Breast epithelium (tissue), 3 donors: ENCODE results near the gene SLC22A15.

Experiments
- CTCF ChIP-seq, 3 donors: fragments of 450-650 bp; IDR thresholded peaks; one replicate each; pipeline ENCODE4 v1.5.1; 2016 to 2017; ENCODE audit warnings: antibody characterized with exemption in 3 of 3, mild to moderate bottlenecking in 3 of 3, moderate library complexity in 3 of 3
- POLR2A ChIP-seq: fragments of 450-650 bp; IDR thresholded peaks from one replicate; pipeline ENCODE4 v1.6.1; 2016; ENCODE audit warnings: antibody characterized with exemption, mild to moderate bottlenecking, moderate library complexity
- POLR2AphosphoS5 ChIP-seq, 3 donors: sonication (generic); formaldehyde crosslinking; IDR thresholded peaks; one replicate each; pipeline ENCODE4 v1.6.1; 2017; ENCODE audit warnings: antibody characterized with exemption in 3 of 3

DNA sequence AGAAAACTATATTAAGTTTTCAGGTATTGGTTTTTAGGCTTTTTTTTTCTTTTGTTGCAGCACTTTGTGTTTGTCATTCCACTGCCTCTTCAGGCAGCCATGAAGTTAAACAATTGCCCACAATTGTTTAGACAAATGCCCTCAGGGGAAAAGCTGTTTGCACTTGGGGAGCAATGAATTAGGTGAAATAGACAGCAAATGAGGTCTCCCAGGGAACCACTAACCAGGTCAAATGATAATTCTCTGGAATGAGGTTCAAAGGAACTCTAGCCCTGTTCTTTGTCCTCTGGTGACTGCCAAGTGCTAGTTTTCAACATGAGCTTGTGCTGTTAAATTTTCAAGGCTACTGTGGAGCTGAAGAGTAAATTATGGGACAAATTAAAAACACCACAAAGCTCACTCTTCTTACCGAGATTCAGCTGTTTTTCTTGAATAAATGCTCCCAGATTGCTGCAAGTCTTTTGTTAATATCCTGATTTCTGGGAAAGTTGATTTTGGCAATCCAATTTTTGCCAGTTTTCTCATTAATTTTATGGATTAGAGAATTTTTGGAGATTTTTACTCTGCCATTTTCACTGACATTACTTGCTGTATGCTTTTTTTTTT is 119.8 kb downstream of the SLC22A15 start:
- TF ChIP-seq CTCF (IDR thresholded peaks at IDR 0.05) (no peak), POLR2AphosphoS5 (IDR thresholded peaks at IDR 0.05) (no peak), POLR2A (no peak)
